Measurements from ENCODE around the gene PDXK. TPM values are rescaled to one million over a fixed set of nuclear protein-coding genes. Genes with fewer than 3 reads are reported as not detected.
A peak's percentile ranks its signal among the peaks of the same experiment; 100 is the strongest.

PDXK gene
- total and polyA plus RNA-seq, 2 of the 13 experiments (the other 11 are each of a cell fraction or from before 2014, with no cell fraction given), result 114 to 184 TPM

GRCh38 chr21:43703035-43703880 is 15.7 kb upstream of the PDXK start (continued):
- TF ChIP-seq ZFP91 (CRISPR knock-in tag; IDR thresholded peaks at IDR 0.05; ENCODE audit: borderline replicate concordance), result peak; percentile 74; the same call in 1 of the 2 replicates
- TF ChIP-seq HOXA7 (CRISPR knock-in tag; IDR thresholded peaks at IDR 0.05), result no peak
- 0 out of 2 replicates have a peak, but pooled peaks have one; percentile 51 for TF ChIP-seq ZNF264 (CRISPR knock-in tag; IDR thresholded peaks at IDR 0.05)
- TF ChIP-seq SPEN (CRISPR knock-in tag; IDR thresholded peaks at IDR 0.05; ENCODE audit: low read depth), result peak; percentile 29
- TF ChIP-seq, protein P1, sequence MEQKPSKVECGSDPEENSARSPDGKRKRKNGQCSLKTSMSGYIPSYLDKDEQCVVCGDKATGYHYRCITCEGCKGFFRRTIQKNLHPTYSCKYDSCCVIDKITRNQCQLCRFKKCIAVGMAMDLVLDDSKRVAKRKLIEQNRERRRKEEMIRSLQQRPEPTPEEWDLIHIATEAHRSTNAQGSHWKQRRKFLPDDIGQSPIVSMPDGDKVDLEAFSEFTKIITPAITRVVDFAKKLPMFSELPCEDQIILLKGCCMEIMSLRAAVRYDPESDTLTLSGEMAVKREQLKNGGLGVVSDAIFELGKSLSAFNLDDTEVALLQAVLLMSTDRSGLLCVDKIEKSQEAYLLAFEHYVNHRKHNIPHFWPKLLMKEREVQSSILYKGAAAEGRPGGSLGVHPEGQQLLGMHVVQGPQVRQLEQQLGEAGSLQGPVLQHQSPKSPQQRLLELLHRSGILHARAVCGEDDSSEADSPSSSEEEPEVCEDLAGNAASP (CRISPR knock-in tag; IDR thresholded peaks at IDR 0.05; ENCODE audit: borderline replicate concordance), result no peak
- TF ChIP-seq JARID2 (CRISPR knock-in tag; IDR thresholded peaks at IDR 0.05; ENCODE audit: insufficient replicate concordance), result no peak
- TF ChIP-seq TEAD3 (CRISPR knock-in tag; optimal IDR thresholded peaks at IDR 0.05; ENCODE audit: borderline replicate concordance), result peak; percentile 69
- no peak for TF ChIP-seq ZNF816 (CRISPR knock-in tag; IDR thresholded peaks at IDR 0.05; ENCODE audit: borderline replicate concordance)
- TF ChIP-seq ETV5 (CRISPR knock-in tag; IDR thresholded peaks at IDR 0.05; ENCODE audit: borderline replicate concordance), result no peak
- no peak for TF ChIP-seq KLF6 (CRISPR knock-in tag; IDR thresholded peaks at IDR 0.05)
- 0 out of 2 replicates have a peak, but pooled peaks have one; percentile 32 for TF ChIP-seq SMAD1 (CRISPR knock-in tag; IDR thresholded peaks at IDR 0.05; ENCODE audit: borderline replicate concordance, low read depth)
- TF ChIP-seq NR2F1 (CRISPR knock-in tag; IDR thresholded peaks at IDR 0.05), result no peak
- no peak for TF ChIP-seq PRDM15 (CRISPR knock-in tag; IDR thresholded peaks at IDR 0.05)
- TF ChIP-seq POLR2G (IDR thresholded peaks at IDR 0.05; ENCODE audit: low read depth, low read length), result no peak

Measured in HepG2 (cell line).